ENCODE measurements around the gene TRIM33. TPM values are rescaled to one million over a fixed set of nuclear protein-coding genes. Genes with fewer than 3 reads are reported as not detected.
A peak's percentile ranks its signal among the peaks of the same experiment; 100 is the strongest.

The TRIM33 gene
- total and polyA plus RNA-seq, 2 experiments from 2014 or later: 50.3 to 51.1 TPM

DNA sequence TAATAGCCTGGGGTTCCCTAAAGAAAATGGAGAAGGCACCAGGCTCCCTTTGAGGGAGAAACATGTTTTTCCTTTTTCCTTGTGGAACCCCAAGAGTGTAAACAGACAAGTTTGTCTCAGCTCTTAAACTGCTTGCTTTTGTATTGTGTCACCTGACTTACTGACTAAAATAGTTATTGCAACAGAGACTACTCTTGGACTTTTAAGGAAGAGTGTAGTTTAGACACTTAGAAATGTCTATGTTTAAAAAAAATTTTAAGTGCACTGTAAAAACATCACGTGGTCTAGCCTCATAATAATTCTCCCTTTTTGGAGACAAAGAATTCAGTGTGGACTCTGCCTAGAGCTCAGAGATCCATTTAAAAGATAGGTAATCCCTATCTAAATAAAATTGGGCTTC is 141.1 kb downstream of the TRIM33 start:
- Histone ChIP-seq H3F3A (replicated peaks; ENCODE audit: low read depth) (no peaks in the 10 kb centered on the region), H3K4me3 (no peak overlapping the region), H3K9me2 (ENCODE audit: insufficient read depth) (no peaks in the 10 kb centered on the region), H3K27ac (ENCODE audit: low read depth) (no peak overlapping the region), H3K79me2 (replicated peaks; ENCODE audit: insufficient read depth) (no peaks in the 10 kb centered on the region), H3K36me3 (ENCODE audit: insufficient read depth) (peaks cover 11% of the 10 kb centered on the region; the same call in 1 of the 2 replicates), H2AFZ (peak overlapping the region; percentile 7), H4K20me1 (replicated peaks; ENCODE audit: insufficient read depth) (no peaks in the 10 kb centered on the region), H3K27me3 (ENCODE audit: insufficient read depth) (no peaks in the 10 kb centered on the region), H3K4me1 (ENCODE audit: insufficient read depth) (0 out of 2 replicates have a peak, but pooled peaks cover 13% of the 10 kb centered on the region), H3K4me2 (no peak overlapping the region)
- Mint-ChIP-seq H3K4me1 (peaks cover 19% of the 10 kb centered on the region), H3K27ac (no peak overlapping the region), H3K27me3 (ENCODE audit: insufficient read depth, low read depth, poor library complexity) (peaks cover 3% of the 10 kb centered on the region), H3K36me3 (ENCODE audit: low read depth) (peaks cover 12% of the 10 kb centered on the region; the same call in 2 of the 3 replicates), H3K4me3 (no peak overlapping the region), H3K9me3 (peaks cover 22% of the 10 kb centered on the region)
- ATAC-seq (no peak), DNase-seq (ENCODE audit: low spot score) (no peak)
- TF ChIP-seq NANOG (IDR thresholded peaks at IDR 0.05; ENCODE audit: borderline replicate concordance) (no peak), ZNF114 (CRISPR knock-in tag; IDR thresholded peaks at IDR 0.05) (no peak), POLR2AphosphoS5 (IDR thresholded peaks at IDR 0.05; ENCODE audit: low read depth) (no peak), ETS1 (IDR thresholded peaks at IDR 0.05) (no peak), CREB1 (CRISPR knock-in tag; IDR thresholded peaks at IDR 0.05; ENCODE audit: low read depth) (no peak), EZH2phosphoT487 (IDR thresholded peaks at IDR 0.05; ENCODE audit: unreplicated experiment) (no peak), STAT1 (IDR thresholded peaks at IDR 0.05; ENCODE audit: unreplicated experiment) (no peak), JUNB (IDR thresholded peaks at IDR 0.05; ENCODE audit: unreplicated experiment) (no peak), ZNF331 (CRISPR knock-in tag; IDR thresholded peaks at IDR 0.05; ENCODE audit: low read depth) (no peak), CTCF (conservative IDR thresholded peaks at IDR 0.05; ENCODE audit: low read depth in 2 of 2) (no peak), EZH2 (IDR thresholded peaks at IDR 0.05; ENCODE audit: low read depth, unreplicated experiment) (no peak)
- TF ChIP-seq, protein P1, sequence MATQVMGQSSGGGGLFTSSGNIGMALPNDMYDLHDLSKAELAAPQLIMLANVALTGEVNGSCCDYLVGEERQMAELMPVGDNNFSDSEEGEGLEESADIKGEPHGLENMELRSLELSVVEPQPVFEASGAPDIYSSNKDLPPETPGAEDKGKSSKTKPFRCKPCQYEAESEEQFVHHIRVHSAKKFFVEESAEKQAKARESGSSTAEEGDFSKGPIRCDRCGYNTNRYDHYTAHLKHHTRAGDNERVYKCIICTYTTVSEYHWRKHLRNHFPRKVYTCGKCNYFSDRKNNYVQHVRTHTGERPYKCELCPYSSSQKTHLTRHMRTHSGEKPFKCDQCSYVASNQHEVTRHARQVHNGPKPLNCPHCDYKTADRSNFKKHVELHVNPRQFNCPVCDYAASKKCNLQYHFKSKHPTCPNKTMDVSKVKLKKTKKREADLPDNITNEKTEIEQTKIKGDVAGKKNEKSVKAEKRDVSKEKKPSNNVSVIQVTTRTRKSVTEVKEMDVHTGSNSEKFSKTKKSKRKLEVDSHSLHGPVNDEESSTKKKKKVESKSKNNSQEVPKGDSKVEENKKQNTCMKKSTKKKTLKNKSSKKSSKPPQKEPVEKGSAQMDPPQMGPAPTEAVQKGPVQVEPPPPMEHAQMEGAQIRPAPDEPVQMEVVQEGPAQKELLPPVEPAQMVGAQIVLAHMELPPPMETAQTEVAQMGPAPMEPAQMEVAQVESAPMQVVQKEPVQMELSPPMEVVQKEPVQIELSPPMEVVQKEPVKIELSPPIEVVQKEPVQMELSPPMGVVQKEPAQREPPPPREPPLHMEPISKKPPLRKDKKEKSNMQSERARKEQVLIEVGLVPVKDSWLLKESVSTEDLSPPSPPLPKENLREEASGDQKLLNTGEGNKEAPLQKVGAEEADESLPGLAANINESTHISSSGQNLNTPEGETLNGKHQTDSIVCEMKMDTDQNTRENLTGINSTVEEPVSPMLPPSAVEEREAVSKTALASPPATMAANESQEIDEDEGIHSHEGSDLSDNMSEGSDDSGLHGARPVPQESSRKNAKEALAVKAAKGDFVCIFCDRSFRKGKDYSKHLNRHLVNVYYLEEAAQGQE (IDR thresholded peaks at IDR 0.05; ENCODE audit: unreplicated experiment): no peak
- TF ChIP-seq, protein P2, sequence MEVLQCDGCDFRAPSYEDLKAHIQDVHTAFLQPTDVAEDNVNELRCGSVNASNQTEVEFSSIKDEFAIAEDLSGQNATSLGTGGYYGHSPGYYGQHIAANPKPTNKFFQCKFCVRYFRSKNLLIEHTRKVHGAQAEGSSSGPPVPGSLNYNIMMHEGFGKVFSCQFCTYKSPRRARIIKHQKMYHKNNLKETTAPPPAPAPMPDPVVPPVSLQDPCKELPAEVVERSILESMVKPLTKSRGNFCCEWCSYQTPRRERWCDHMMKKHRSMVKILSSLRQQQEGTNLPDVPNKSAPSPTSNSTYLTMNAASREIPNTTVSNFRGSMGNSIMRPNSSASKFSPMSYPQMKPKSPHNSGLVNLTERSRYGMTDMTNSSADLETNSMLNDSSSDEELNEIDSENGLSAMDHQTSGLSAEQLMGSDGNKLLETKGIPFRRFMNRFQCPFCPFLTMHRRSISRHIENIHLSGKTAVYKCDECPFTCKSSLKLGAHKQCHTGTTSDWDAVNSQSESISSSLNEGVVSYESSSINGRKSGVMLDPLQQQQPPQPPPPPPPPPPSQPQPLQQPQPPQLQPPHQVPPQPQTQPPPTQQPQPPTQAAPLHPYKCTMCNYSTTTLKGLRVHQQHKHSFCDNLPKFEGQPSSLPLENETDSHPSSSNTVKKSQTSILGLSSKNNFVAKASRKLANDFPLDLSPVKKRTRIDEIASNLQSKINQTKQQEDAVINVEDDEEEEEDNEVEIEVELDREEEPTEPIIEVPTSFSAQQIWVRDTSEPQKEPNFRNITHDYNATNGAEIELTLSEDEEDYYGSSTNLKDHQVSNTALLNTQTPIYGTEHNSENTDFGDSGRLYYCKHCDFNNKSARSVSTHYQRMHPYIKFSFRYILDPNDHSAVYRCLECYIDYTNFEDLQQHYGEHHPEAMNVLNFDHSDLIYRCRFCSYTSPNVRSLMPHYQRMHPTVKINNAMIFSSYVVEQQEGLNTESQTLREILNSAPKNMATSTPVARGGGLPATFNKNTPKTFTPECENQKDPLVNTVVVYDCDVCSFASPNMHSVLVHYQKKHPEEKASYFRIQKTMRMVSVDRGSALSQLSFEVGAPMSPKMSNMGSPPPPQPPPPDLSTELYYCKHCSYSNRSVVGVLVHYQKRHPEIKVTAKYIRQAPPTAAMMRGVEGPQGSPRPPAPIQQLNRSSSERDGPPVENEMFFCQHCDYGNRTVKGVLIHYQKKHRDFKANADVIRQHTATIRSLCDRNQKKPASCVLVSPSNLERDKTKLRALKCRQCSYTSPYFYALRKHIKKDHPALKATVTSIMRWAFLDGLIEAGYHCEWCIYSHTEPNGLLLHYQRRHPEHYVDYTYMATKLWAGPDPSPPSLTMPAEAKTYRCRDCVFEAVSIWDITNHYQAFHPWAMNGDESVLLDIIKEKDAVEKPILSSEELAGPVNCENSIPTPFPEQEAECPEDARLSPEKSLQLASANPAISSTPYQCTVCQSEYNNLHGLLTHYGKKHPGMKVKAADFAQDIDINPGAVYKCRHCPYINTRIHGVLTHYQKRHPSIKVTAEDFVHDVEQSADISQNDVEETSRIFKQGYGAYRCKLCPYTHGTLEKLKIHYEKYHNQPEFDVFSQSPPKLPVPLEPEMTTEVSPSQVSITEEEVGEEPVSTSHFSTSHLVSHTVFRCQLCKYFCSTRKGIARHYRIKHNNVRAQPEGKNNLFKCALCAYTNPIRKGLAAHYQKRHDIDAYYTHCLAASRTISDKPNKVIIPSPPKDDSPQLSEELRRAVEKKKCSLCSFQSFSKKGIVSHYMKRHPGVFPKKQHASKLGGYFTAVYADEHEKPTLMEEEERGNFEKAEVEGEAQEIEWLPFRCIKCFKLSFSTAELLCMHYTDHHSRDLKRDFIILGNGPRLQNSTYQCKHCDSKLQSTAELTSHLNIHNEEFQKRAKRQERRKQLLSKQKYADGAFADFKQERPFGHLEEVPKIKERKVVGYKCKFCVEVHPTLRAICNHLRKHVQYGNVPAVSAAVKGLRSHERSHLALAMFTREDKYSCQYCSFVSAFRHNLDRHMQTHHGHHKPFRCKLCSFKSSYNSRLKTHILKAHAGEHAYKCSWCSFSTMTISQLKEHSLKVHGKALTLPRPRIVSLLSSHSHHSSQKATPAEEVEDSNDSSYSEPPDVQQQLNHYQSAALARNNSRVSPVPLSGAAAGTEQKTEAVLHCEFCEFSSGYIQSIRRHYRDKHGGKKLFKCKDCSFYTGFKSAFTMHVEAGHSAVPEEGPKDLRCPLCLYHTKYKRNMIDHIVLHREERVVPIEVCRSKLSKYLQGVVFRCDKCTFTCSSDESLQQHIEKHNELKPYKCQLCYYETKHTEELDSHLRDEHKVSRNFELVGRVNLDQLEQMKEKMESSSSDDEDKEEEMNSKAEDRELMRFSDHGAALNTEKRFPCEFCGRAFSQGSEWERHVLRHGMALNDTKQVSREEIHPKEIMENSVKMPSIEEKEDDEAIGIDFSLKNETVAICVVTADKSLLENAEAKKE (CRISPR knock-in tag; IDR thresholded peaks at IDR 0.05): no peak

Measured in GM23338 (cell line).